ENCODE data around the gene TEKT3. TPM values are rescaled to one million over a fixed set of nuclear protein-coding genes. Genes with fewer than 3 reads are reported as not detected.
A peak's percentile ranks its signal among the peaks of the same experiment; 100 is the strongest.

The TEKT3 gene
- total and polyA plus RNA-seq, 2 donors (not counting 3 experiments of a cell fraction or from before 2014, with no cell fraction given): 0.28 TPM; not detected in 1

DNA sequence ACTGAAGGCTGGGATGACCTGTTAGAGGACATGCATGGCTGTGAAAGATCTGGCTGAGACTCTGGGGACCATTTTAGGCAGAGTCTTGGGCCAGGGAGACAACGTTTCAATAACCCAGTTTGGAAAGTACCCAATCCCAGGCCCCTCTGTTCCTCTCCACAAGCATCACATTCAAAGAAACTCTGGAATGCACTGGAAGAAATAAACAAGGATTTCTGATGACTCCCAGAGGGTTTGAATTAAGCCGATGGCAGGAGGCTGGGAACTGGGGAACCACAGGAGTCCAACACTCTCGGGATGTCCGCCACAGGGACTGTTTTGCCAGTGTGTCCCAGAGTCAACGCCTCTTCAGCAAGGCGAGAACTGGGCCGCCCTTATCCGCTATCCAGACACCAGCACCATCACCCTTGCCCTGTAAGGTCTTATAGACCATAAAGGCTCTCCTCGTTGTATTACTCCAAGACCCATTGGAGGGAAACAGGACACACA, 79.6 kb downstream of the TEKT3 start:
- H3K4me1 ChIP-seq (ENCODE audit: control insufficient read depth, extremely low read depth, insufficient read depth, low read length): peaks cover 28% of the 10 kb centered on the region
- H3K36me3 ChIP-seq (ENCODE audit: control insufficient read depth in 2 of 2, extremely low read depth in 1 of 2, insufficient read depth in 2 of 2, low read length in 2 of 2): peaks cover 0 to 4% of the 10 kb centered on the region in 2 experiments
- peak overlapping the region; percentile 71 for H3K9ac ChIP-seq (replicated peaks; ENCODE audit: extremely low read depth, insufficient read depth, low read length)
- TSS peak; percentile 15 for BruUV-seq (replicated peaks)
- peak overlapping the region; percentile 45 to 82 (median 67) for H3K4me3 ChIP-seq (replicated peaks in 1 of 3; ENCODE audit: insufficient read depth in 1 of 3, low read depth in 1 of 3, low read length in 3 of 3)
- ChIA-PET CTCF (interaction anchor here (0.5 to 11.6 kb wide), 12 partner anchors 28 to 249 kb away, joined by 3 to 410 read pairs (median 4); no protein-coding TSS in a partner anchor), POLR2A (interaction anchor here (2.1 kb wide), 1 partner anchor 241 kb away, joined by 4 read pairs; no protein-coding TSS in a partner anchor)
- peak overlapping the region; percentile 77 for H3K4me2 ChIP-seq (ENCODE audit: insufficient read depth, low read length)
- H2AFZ ChIP-seq (ENCODE audit: low read depth, low read length): peak overlapping the region; percentile 89
- TF ChIP-seq POLR2A (IDR thresholded peaks at IDR 0.05; ENCODE audit: low read depth, low read length) (no peak), EZH2 (IDR thresholded peaks at IDR 0.05; ENCODE audit: borderline replicate concordance, low read depth, low read length, severe bottlenecking) (no peak), GATA2 (IDR thresholded peaks at IDR 0.05; ENCODE audit: insufficient read depth, insufficient read length, low read depth, low read length) (no peak), POLR2AphosphoS5 (IDR thresholded peaks at IDR 0.05; ENCODE audit: insufficient read depth, low read depth, low read length) (no peak), JUN (IDR thresholded peaks at IDR 0.05; ENCODE audit: borderline replicate concordance, insufficient read depth, insufficient read length, low read depth) (no peak), FOS (IDR thresholded peaks at IDR 0.05; ENCODE audit: borderline replicate concordance, insufficient read depth, low read length) (no peak), MYC (IDR thresholded peaks at IDR 0.05; ENCODE audit: low read depth, low read length) (no peak)
- TF ChIP-seq, protein P1, sequence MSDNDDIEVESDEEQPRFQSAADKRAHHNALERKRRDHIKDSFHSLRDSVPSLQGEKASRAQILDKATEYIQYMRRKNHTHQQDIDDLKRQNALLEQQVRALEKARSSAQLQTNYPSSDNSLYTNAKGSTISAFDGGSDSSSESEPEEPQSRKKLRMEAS (IDR thresholded peaks at IDR 0.05; ENCODE audit: insufficient read depth, insufficient read length): no peak
- TF ChIP-seq, protein P2, sequence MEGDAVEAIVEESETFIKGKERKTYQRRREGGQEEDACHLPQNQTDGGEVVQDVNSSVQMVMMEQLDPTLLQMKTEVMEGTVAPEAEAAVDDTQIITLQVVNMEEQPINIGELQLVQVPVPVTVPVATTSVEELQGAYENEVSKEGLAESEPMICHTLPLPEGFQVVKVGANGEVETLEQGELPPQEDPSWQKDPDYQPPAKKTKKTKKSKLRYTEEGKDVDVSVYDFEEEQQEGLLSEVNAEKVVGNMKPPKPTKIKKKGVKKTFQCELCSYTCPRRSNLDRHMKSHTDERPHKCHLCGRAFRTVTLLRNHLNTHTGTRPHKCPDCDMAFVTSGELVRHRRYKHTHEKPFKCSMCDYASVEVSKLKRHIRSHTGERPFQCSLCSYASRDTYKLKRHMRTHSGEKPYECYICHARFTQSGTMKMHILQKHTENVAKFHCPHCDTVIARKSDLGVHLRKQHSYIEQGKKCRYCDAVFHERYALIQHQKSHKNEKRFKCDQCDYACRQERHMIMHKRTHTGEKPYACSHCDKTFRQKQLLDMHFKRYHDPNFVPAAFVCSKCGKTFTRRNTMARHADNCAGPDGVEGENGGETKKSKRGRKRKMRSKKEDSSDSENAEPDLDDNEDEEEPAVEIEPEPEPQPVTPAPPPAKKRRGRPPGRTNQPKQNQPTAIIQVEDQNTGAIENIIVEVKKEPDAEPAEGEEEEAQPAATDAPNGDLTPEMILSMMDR (IDR thresholded peaks at IDR 0.05; ENCODE audit: extremely low read depth in 1 of 2, insufficient read depth in 1 of 2, low read depth in 1 of 2, low read length in 2 of 2): no peak
- intact Hi-C loops (cut with micrococcal nuclease): loop anchor here (1.0 to 2.0 kb wide), 5 partner anchors 137 to 683 kb away; partner anchors contain the start of gene ADORA2B
- no peaks in the 10 kb centered on the region for H4K20me1 ChIP-seq (replicated peaks; ENCODE audit: control insufficient read depth, extremely low read depth, insufficient read depth, low read length)
- H3K27ac ChIP-seq (ENCODE audit: insufficient read depth, low read depth, low read length): peak overlapping the region; percentile 49
- dilution Hi-C loops (cut with MboI; ENCODE audit: extremely low pct_ligation_motif_present, low sequenced_read_pairs): no loop called here
- no peaks in the 10 kb centered on the region for H3K9me3 ChIP-seq (replicated peaks; ENCODE audit: control insufficient read depth, insufficient read depth, low read length)
- FAIRE-seq (peak; percentile 64), DNase-seq (ENCODE audit: low read depth, low spot score) (peak; percentile 48)
- H3K79me2 ChIP-seq (ENCODE audit: control insufficient read depth, insufficient read depth, low read length): peaks cover 24% of the 10 kb centered on the region
- H3K27me3 ChIP-seq (ENCODE audit: control insufficient read depth in 2 of 2, insufficient read depth in 2 of 2, low read length in 2 of 2): peaks cover 0 to 7% of the 10 kb centered on the region in 2 experiments
- H3K9me1 ChIP-seq (replicated peaks; ENCODE audit: control insufficient read depth, extremely low read depth, insufficient read depth, low read length): no peaks in the 10 kb centered on the region
